Muscle of leg (tissue), 11 donors: ENCODE measurements around the gene CAMTA1. TPM values are rescaled to one million over a fixed set of nuclear protein-coding genes. Genes with fewer than 3 reads are reported as not detected.

Source experiments
- DNase-seq: peaks from one replicate; pipeline ENCODE4 v3.0.0; 2013
- H3K27ac ChIP-seq: one replicate; pipeline ENCODE4 v1.5.1; 2013; ENCODE audit warnings: mild to moderate bottlenecking, low read length, control low read depth
- H3K27me3 ChIP-seq: one replicate; pipeline ENCODE4 v1.6.1; 2013; ENCODE audit warnings: low read length; ENCODE audit not compliant: control insufficient read depth, insufficient read depth
- H3K36me3 ChIP-seq: one replicate; pipeline ENCODE4 v1.6.1; 2013; ENCODE audit warnings: low read length; ENCODE audit not compliant: control insufficient read depth, insufficient read depth
- H3K4me1 ChIP-seq: one replicate; pipeline ENCODE4 v1.6.1; 2013; ENCODE audit warnings: low read length; ENCODE audit not compliant: control insufficient read depth, insufficient read depth
- H3K4me3 ChIP-seq: one replicate; pipeline ENCODE4 v1.5.1; 2013; ENCODE audit warnings: low read length, control low read depth
- H3K9me3 ChIP-seq: replicated peaks from 2 replicates; pipeline ENCODE4 v1.6.1; 2013; ENCODE audit warnings: low read depth, low read length; ENCODE audit not compliant: control insufficient read depth
- WGBS: methylation state at CpG from one replicate; pipeline ENCODE4 v1.1.5; 2013; ENCODE audit warnings: missing lambda C conversion rate; ENCODE audit not compliant: insufficient coverage; 5-methylcytosine and 5-hydroxymethylcytosine counted together
- polyA plus RNA-seq, 8 donors: library from polyadenylated mRNA; unstranded; fragments of 120-200 nt; gene quantifications; one replicate each; pipeline versions ENCODE4 v1.2.1 to v1.2.3, GENCODE V29; 2013; ENCODE audit warnings: inconsistent platforms in 1 of 8, low replicate concordance in 1 of 8; ENCODE audit not compliant: insufficient read length in 8 of 8, insufficient read depth in 1 of 8
- total RNA-seq: library from RNA; stranded (reverse); fragments of 120-200 nt; gene quantifications from one replicate; pipeline ENCODE4 v1.2.4, GENCODE V29; 2013

CAMTA1 gene
- total and polyA plus RNA-seq, 9 donors: 36.4 to 56.4 (median 47.7) TPM

GRCh38 chr1:7471836-7472235 lies 686.6 kb downstream of the CAMTA1 start:
- Histone ChIP-seq H3K27ac (no peak overlapping the region), H3K27me3 (no peaks in the 10 kb centered on the region), H3K4me1 (peaks cover 49% of the 10 kb centered on the region), H3K36me3 (no peaks in the 10 kb centered on the region), H3K9me3 (no peaks in the 10 kb centered on the region), H3K4me3 (no peak overlapping the region)
- DNase-seq: peak; percentile 37
- WGBS: 50% methylated on average over 14 of the region's 14 CpGs

DNA sequence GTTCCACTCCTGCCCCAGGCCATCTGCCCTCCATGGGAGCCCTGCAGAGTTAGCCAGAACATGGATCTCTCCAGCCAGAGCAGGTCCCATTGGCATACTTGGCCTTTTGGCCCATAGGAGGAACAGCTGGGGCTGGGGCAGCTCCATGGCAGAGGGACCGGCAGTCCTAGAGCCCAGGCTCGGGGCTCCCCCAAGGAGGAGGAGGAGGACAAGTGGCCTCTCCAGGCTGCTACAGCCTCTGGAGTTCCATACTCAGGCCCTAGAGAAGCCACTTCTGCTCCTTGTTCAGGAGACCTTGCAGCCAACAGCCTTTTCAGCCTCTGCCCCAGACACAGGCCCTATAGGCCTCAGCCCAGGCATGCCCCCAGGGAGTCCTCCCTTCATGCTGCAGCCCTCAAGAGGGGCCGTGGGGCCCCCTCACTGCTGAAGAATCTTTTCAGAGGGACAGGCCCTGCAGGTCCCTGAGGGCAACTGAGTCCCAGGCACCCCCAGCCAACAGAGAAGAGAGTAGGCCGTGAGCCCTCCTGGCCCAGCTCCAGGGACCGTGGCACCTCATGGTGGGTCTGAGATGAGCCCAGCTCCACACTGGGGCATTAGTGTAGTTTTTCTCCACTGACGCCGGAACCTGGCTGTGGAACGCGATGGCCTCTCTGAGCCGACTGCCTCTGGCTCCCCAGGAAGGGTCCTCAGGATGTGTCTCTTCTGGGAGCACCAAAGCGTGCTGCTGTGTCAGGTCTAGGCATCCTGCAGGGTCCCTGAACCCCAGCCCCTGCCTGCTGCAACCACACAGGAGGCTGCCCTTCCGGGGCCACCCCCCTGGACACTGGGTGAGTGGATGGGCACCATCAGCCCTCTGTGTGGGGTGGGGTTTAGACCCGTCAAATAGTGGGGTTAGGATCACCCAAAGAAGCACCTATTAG lies 688.2 kb downstream of the CAMTA1 start:
- Histone ChIP-seq H3K4me1 (peaks cover 64% of the 10 kb centered on the region), H3K9me3 (no peaks in the 10 kb centered on the region), H3K4me3 (no peak overlapping the region), H3K27me3 (no peaks in the 10 kb centered on the region), H3K36me3 (no peaks in the 10 kb centered on the region), H3K27ac (no peak overlapping the region)
- WGBS: 76% methylated on average over 11 of the region's 13 CpGs
- no peak for DNase-seq

- no peaks in the 10 kb centered on the region for H3K27me3 ChIP-seq
- H3K9me3 ChIP-seq: no peaks in the 10 kb centered on the region
- DNase-seq: no peak
- H3K36me3 ChIP-seq: no peaks in the 10 kb centered on the region
- 92% methylated on average over 3 of the region's 3 CpGs for WGBS
- no peak overlapping the region for H3K4me3 ChIP-seq
- peaks cover 64% of the 10 kb centered on the region for H3K4me1 ChIP-seq
- H3K27ac ChIP-seq: no peak overlapping the region
Measured at GRCh38 chr1:7474143-7474490, 688.9 kb downstream of the CAMTA1 start.

GRCh38 chr1:7474786-7475502 lies 689.7 kb downstream of the CAMTA1 start:
- 79% methylated on average over 12 of the region's 13 CpGs for WGBS
- H3K4me3 ChIP-seq: no peak overlapping the region
- no peaks in the 10 kb centered on the region for H3K27me3 ChIP-seq
- H3K36me3 ChIP-seq: no peaks in the 10 kb centered on the region
- H3K9me3 ChIP-seq: no peaks in the 10 kb centered on the region
- H3K27ac ChIP-seq: no peak overlapping the region
- H3K4me1 ChIP-seq: peaks cover 61% of the 10 kb centered on the region
- DNase-seq: no peak

- Histone ChIP-seq H3K27me3 (no peaks in the 10 kb centered on the region), H3K36me3 (no peaks in the 10 kb centered on the region), H3K9me3 (no peaks in the 10 kb centered on the region), H3K27ac (no peak overlapping the region), H3K4me1 (peaks cover 54% of the 10 kb centered on the region), H3K4me3 (no peak overlapping the region)
- WGBS: 84% methylated on average over 5 of the region's 5 CpGs
- DNase-seq: no peak
Measured at GRCh38 chr1:7475691-7476090, 690.4 kb downstream of the CAMTA1 start.

DNA sequence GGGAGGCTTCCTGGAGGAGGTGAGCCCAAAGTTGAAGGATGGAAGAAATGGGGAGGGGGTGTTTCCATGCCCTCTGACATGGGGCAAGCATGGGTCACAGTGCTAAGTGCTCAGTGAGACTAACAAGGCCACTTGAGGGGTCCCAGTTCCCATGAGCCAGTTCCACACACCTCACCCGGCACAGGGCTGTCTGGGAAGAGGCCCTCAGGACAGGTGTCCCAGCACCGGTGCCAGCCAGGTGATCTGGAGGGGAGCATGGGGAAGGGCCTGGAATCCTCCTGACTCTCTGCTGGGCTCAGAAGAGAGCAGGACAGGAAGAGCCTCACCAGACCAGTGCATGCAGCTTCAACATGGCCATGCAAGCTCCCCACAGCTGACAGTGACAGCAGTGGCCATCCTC lies 691.1 kb downstream of the CAMTA1 start:
- H3K9me3 ChIP-seq: no peaks in the 10 kb centered on the region
- H3K36me3 ChIP-seq: no peaks in the 10 kb centered on the region

GRCh38 chr1:7476861-7477547 lies 691.8 kb downstream of the CAMTA1 start:
- Histone ChIP-seq H3K4me1 (peaks cover 41% of the 10 kb centered on the region), H3K27me3 (no peaks in the 10 kb centered on the region), H3K36me3 (no peaks in the 10 kb centered on the region), H3K4me3 (no peak overlapping the region), H3K9me3 (no peaks in the 10 kb centered on the region), H3K27ac (no peak overlapping the region)
- peak; percentile 34 for DNase-seq
- WGBS: 30% methylated on average over 14 of the region's 17 CpGs

More for the DNA sequence above, 691.1 kb downstream of the CAMTA1 start:
- no peak overlapping the region for H3K27ac ChIP-seq
- no CpG with 5 or more reads among the region's 2 CpGs for WGBS
- peaks cover 47% of the 10 kb centered on the region for H3K4me1 ChIP-seq
- no peak for DNase-seq
- no peak overlapping the region for H3K4me3 ChIP-seq
- no peaks in the 10 kb centered on the region for H3K27me3 ChIP-seq

GRCh38 chr1:7477593-7477992 lies 692.3 kb downstream of the CAMTA1 start:
- DNase-seq: no peak

GRCh38 chr1:7478142-7478790 lies 693.0 kb downstream of the CAMTA1 start:
- Histone ChIP-seq H3K27ac (peak overlapping the region; percentile 76), H3K36me3 (no peaks in the 10 kb centered on the region), H3K4me3 (no peak overlapping the region), H3K27me3 (no peaks in the 10 kb centered on the region), H3K4me1 (peaks cover 42% of the 10 kb centered on the region), H3K9me3 (no peaks in the 10 kb centered on the region)
- DNase-seq: no peak
- WGBS: 20% methylated on average over 1 of the region's 13 CpGs

More at GRCh38 chr1:7477593-7477992, 692.3 kb downstream of the CAMTA1 start:
- no peaks in the 10 kb centered on the region for H3K9me3 ChIP-seq
- WGBS: 70% methylated on average over 3 of the region's 12 CpGs
- no peaks in the 10 kb centered on the region for H3K36me3 ChIP-seq
- H3K27me3 ChIP-seq: no peaks in the 10 kb centered on the region
- H3K27ac ChIP-seq: no peak overlapping the region
- peaks cover 40% of the 10 kb centered on the region for H3K4me1 ChIP-seq
- H3K4me3 ChIP-seq: no peak overlapping the region
